Measurements from ENCODE around the gene TBC1D12. TPM values are rescaled to one million over a fixed set of nuclear protein-coding genes. Genes with fewer than 3 reads are reported as not detected.

TBC1D12 gene
- total and polyA plus RNA-seq, 12 donors, result 6.2 to 47.8 (median 9.7) TPM

- H3K9me3 ChIP-seq (replicated peaks in 1 of 3), result no peaks in the 10 kb centered on the region
- no peak overlapping the region for H3K4me3 ChIP-seq
- no peaks in the 10 kb centered on the region for H3K27me3 ChIP-seq
- TF ChIP-seq CTCF (IDR thresholded peaks at IDR 0.05), result no peak
- TF ChIP-seq POLR2A (IDR thresholded peaks at IDR 0.05), result no peak
- 61 to 68% (median 63%) methylated on average over 2 of the region's 2 CpGs for WGBS, 4 donors
- intact Hi-C loops (cut with DNase I), result no loop called here
- H3K27ac ChIP-seq, result no peak overlapping the region
- peaks cover 15 to 25% of the 10 kb centered on the region in 2 donors for H3K4me1 ChIP-seq (replicated peaks in 1 of 2)
- H3K36me3 ChIP-seq (replicated peaks in 1 of 2), result peaks cover 0 to 33% of the 10 kb centered on the region in 2 donors
- DNase-seq, result no peak
These were observed 43.9 kb upstream of the TBC1D12 start for GRCh38 chr10:94358480-94358879.

DNA sequence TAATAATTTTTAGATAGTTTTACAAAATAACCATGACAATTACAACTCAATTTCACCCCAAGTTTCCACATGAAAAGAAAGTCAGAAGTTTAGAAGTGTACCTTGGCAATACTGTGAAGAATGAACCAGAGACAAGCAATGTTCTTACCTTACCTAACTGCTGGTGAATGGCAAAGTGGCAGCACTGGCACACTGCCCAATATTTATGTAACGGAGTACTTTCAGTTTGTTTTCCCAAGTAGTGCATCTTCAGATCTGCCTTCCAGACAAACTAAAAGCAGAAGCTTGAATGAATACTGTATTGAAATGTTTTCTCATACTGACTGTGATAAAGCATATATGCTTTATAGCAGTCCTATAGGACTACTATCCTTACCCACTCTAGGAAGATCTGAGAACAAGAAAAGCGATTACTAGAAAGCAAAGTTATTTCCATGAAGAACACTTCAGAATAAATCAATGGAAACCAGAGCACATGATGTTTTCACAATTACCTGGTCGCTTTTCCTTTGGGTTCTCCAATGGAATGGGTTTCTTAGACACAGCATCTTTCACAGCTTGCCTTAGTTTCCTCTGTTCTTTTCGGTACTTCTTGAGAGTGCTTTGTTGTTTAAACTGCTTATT lies 41.1 kb upstream of the TBC1D12 start:
- intact Hi-C loops (cut with DNase I), result loop anchor here in 1 of 2 donors (10.0 kb wide), 1 partner anchor 84 kb away; no protein-coding TSS in a partner anchor
- no peak overlapping the region for H3K27ac ChIP-seq
- peaks cover 0 to 16% of the 10 kb centered on the region in 2 donors for H3K36me3 ChIP-seq (replicated peaks in 1 of 2)
- H3K4me1 ChIP-seq (replicated peaks in 1 of 2), result peaks cover 15 to 25% of the 10 kb centered on the region in 2 donors
- WGBS, 4 donors, result 55 to 61% (median 59%) methylated on average over 4 of the region's 4 CpGs
- H3K27me3 ChIP-seq, result no peaks in the 10 kb centered on the region
- DNase-seq, result peak; percentile 39 to 83 (median 76)
- TF ChIP-seq CTCF (IDR thresholded peaks at IDR 0.05) (no peak), POLR2A (IDR thresholded peaks at IDR 0.05) (no peak)
- H3K4me3 ChIP-seq, result peak overlapping the region in 1 of 4 donors; percentile 74
- no peaks in the 10 kb centered on the region for H3K9me3 ChIP-seq (replicated peaks in 1 of 3)

DNA sequence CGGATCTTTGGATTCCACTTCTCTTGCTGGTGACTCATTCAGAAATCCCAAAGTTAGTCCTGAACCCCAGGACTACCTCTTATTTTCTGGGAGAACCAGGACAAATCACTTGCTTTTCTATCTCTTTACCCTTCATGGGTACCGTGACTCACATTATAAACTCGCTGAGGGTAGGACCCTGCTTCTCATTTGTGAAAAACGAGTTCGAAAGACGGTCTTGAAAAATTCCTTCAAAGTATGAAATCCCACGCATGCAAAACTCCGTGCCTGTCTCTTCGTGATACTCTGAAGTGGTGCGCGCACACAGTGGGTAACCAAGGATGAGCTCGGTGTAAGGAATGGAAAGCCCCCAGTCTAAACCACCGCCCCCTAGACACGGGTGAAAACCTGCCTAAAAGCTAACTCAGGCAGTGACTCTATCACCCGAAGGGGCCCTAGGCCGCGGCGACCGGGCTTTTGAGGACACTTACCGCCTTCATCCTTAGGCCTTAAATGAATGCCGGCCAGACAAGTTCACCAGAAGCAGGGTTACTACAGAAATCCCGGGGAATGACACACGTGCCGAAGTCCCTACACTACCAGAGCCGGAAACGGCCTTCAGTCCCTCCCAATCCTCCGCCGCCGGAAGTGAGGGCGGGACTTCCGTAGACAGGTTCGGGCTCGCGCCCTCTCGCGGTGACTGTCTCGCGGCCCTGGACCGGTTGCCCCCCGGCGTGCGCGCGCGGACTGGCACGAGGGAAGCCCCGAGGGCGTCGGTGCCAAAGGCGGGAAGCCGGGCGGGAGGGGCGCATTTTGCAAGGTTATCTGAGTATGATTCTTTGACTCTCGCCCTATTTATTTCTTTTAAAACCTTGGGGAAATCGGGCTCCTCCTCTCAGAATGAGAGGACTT lies 39.7 kb upstream of the TBC1D12 start, which contains the start of gene NOC3L:
NOC3L (minus strand) TSS at position 580 of the 891 bp plus-strand sequence; CDS start at position 479, 101 bp downstream.
- H3K27ac ChIP-seq, result peak within 1 kb of the TSS in 4 of 5 donors; percentile 54 to 89 (median 76)
- H3K36me3 ChIP-seq (replicated peaks in 1 of 2), result peaks cover 0 to 4% of the 10 kb centered on the region in 2 donors
- intact Hi-C loops (cut with DNase I), result loop anchor here in 1 of 2 donors (10.0 kb wide), 1 partner anchor 82 kb away; no protein-coding TSS in a partner anchor
- no peaks in the 10 kb centered on the region for H3K27me3 ChIP-seq
- peak within 1 kb of the TSS; percentile 1 to 87 (median 40) for H3K4me3 ChIP-seq
- TF ChIP-seq CTCF (IDR thresholded peaks at IDR 0.05) (peak; percentile 59 to 88 (median 77)), POLR2A (IDR thresholded peaks at IDR 0.05) (peak in 1 of 2 donors; percentile 65)
- peaks cover 15 to 25% of the 10 kb centered on the region in 2 donors for H3K4me1 ChIP-seq (replicated peaks in 1 of 2)
- peak; percentile 95 to 97 (median 96) for DNase-seq
- no peaks in the 10 kb centered on the region for H3K9me3 ChIP-seq (replicated peaks in 1 of 3)
- 0% methylated on average over 26 to 55 of the region's 55 CpGs for WGBS, 4 donors

GRCh38 chr10:94363251-94363565 lies 39.1 kb upstream of the TBC1D12 start:
- Histone ChIP-seq H3K27ac (peak overlapping the region in 3 of 5 donors; percentile 75 to 89 (median 77)), H3K4me3 (peak overlapping the region in 2 of 4 donors; percentile 74 to 87), H3K27me3 (no peaks in the 10 kb centered on the region), H3K36me3 (replicated peaks in 1 of 2) (no peaks in the 10 kb centered on the region), H3K4me1 (replicated peaks in 1 of 2) (peaks cover 15 to 25% of the 10 kb centered on the region in 2 donors), H3K9me3 (replicated peaks in 1 of 3) (no peaks in the 10 kb centered on the region)
- DNase-seq, result no peak
- WGBS, 4 donors, result 31 to 45% (median 38%) methylated on average over 8 of the region's 8 CpGs
- intact Hi-C loops (cut with DNase I), result loop anchor here in 1 of 2 donors (10.0 kb wide), 1 partner anchor 82 kb away; no protein-coding TSS in a partner anchor
- TF ChIP-seq CTCF (IDR thresholded peaks at IDR 0.05) (peak in 1 of 6 experiments; percentile 18), POLR2A (IDR thresholded peaks at IDR 0.05) (no peak)
